Measurements from ENCODE around the gene UBALD2.

- no peak for TF ChIP-seq POLR2A (IDR thresholded peaks at IDR 0.05)
- no peak for TF ChIP-seq CTCF (IDR thresholded peaks at IDR 0.05)
These were observed 13.6 kb upstream of the UBALD2 start for GRCh38 chr17:76251478-76252039.

All from esophagus squamous epithelium (tissue), 4 donors.